GM21367 (cell line): ENCODE results near the gene FDX2.
"Not testable (repeated sequence)": the region's sequence is repeated elsewhere in the genome, so short reads cannot be mapped to it uniquely, and the experiment has no call there.

Experiments used
- ATAC-seq: cut with Tn5 transposase; IDR thresholded peaks from one replicate; pipeline ENCODE4 v1.9.1; 2021; ENCODE audit not compliant: unreplicated experiment

The FDX2 gene

DNA sequence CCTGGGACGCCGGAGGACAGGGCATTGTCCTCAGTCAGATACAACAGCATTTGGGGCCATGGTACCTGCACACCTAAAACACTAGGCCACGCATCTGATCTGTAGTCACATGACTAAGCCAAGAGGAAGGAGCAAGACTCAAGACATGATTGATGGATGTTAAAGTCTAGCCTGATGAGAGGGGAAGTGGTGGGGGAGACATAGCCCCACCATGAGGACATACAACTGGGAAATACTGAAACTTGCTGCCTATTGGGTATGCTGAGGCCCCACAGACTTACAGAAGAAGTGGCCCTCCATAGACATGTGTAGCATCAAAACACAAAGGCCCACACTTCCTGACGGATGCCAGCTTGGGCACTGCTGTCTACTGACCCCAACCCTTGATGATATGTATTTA, 30.4 kb downstream of the FDX2 start:
- no peak for ATAC-seq

DNA sequence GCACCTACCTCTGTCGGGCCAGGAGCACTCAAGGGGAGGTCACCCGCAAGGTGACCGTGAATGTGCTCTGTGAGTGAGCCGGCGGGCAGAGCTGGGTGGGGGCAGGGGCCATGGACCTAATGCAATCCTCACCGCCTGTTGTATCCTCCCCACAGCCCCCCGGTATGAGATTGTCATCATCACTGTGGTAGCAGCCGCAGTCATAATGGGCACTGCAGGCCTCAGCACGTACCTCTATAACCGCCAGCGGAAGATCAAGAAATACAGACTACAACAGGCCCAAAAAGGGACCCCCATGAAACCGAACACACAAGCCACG, 30.9 kb downstream of the FDX2 start:
- no peak for ATAC-seq

GRCh38 chr19:10284065-10284959, 31.5 kb downstream of the FDX2 start:
- no peak for ATAC-seq

DNA sequence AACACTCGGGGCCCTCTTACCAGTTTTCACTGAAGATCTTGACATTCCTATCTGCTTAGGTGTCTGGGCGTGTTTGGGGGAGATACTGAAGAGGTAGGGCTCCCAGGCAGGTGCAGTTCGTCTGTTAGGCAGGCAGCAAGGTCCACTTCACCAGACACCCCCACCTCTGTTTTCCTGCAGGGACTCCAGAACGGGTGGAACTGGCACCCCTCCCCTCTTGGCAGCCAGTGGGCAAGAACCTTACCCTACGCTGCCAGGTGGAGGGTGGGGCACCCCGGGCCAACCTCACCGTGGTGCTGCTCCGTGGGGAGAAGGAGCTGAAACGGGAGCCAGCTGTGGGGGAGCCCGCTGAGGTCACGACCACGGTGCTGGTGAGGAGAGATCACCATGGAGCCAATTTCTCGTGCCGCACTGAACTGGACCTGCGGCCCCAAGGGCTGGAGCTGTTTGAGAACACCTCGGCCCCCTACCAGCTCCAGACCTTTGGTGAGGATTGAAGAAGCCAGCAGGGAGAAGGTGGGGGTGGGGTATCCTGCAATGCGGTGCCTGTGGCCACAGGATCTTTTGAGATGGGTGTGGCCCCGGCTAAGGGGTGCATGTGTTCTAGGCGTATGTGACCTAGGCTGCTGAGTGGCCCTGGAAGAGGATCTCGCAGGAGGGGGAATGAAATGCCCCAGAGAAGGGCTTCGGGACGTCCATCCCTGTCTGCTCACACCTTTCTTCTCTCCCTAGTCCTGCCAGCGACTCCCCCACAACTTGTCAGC, 32.3 kb downstream of the FDX2 start:
- ATAC-seq, result no peak

DNA sequence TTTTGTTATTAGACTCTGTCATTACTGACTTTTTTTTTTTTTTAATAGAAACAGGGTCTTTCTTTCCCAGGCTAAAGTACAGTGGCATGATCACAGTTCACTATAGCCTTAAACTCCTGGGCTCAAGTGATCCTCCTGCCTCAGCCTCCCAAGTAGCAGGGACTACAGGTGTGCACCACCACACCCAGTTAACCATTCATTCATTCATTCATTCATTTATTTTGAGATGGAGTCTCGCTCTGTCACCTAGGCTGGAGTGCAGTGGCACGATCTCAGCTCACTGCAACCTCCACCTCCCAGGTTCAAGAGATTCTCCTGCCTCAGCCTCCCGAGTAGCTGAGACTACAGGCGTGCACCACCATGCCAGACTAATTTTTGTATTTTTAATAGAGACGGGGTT, 33.8 kb downstream of the FDX2 start:
- not testable (repeated sequence) for ATAC-seq

DNA sequence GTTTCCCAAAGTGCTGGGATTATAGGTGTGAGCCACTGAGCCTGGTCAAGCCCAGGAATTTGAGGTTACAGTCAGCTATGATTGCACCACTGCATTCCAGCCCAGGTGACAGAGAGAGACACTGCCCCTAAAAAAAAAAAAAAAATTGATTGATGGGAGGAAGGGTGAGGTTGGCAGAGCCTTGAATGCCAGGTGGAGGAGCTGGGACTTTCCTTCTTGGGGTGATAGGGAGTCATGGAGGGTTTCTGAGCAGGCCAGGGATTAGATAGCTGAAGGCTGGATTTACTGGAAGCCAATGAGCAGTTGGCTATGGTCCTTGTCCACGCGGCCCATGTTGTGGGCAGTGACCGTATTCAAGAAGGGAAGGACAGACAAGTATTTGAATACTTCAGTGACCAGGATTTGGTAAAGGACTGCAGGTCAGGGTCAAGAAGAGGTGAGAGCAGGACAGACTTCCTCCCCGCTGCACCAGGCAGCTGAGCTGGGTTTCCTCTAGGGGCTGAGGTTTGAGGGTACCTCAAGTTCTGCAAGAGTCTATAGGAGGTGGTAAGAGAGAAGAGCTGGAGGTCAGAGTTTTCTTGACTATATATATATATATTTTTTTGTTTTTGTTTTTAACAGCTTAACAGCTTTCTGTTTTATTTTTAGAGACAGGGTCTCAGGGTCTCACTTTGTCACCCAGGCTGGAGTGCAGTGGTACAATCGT, 35.9 kb downstream of the FDX2 start:
- no peak for ATAC-seq

DNA sequence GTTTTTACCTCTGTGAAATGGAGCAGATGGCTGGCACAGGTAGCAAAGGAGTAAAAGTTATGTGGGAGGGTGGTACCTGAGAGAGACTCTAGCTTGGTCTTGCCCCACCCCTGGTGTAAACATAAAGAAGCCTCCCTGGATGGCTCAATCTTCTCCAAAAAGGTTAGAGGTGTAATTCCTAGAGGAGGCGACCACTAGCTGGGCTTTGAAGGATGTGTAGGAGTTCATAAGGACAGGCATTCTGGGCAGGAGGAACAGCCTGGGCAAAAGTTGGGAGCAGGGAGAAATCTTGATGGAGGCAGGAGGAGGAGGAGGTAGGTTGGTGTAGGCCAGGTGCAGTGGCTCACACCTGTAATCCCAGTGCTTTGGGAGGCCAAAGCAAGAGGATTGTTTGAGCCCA, 36.9 kb downstream of the FDX2 start:
- no peak for ATAC-seq

GRCh38 chr19:10277795-10278589, 37.8 kb downstream of the FDX2 start:
- ATAC-seq, result no peak

DNA sequence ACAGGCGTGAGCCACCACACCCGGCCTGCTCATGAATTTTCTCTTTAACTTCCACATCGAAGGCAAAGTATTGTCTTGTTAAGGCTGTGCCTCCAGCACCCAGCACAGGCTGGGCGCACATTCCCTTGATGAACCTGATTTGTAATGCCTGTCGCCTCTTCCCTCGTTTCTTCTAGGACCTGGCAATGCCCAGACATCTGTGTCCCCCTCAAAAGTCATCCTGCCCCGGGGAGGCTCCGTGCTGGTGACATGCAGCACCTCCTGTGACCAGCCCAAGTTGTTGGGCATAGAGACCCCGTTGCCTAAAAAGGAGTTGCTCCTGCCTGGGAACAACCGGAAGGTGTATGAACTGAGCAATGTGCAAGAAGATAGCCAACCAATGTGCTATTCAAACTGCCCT, 41.2 kb downstream of the FDX2 start:
- no peak for ATAC-seq

DNA sequence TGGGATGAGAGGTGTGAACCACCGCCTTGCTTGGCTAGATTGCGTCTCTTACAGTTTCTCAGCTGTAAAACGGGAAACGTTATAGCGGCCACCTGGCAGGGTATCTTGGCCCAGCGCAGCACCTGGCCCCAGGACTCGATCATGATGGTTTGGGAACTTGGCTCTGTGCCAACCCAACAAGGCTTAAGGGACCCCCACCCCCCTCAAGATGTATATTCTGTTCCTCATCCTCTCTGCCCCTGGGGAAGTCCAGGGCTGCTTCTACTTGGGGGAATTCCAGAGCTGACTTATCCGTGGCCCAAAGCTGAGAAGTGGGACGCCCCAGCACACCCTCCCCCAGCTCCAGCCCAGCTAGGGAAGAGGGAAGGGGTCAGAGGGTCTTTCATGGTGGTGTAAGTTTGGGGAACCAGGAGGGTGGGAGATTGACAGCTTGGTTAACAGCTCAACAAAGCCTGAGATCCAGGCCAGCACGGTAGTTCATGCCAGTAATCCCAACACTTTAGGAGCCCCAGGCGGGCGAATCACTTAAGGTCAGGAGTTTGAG, 44.2 kb downstream of the FDX2 start:
- ATAC-seq, result no peak

DNA sequence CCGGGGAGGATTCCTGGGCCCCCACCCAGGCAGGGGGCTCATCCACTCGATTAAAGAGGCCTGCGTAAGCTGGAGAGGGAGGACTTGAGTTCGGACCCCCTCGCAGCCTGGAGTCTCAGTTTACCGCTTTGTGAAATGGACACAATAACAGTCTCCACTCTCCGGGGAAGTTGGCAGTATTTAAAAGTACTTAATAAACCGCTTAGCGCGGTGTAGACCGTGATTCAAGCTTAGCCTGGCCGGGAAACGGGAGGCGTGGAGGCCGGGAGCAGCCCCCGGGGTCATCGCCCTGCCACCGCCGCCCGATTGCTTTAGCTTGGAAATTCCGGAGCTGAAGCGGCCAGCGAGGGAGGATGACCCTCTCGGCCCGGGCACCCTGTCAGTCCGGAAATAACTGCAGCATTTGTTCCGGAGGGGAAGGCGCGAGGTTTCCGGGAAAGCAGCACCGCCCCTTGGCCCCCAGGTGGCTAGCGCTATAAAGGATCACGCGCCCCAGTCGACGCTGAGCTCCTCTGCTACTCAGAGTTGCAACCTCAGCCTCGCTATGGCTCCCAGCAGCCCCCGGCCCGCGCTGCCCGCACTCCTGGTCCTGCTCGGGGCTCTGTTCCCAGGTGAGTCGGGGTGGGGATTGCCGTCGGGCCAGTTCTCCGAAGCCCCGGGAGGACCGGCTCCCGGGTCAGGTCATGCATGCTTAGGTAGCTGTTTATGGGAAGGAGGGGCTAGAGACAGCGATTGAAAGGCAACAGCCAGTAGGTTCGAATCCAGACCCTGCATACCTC, 45.0 kb downstream of the FDX2 start, which contains the start of gene ICAM1:
Gene ICAM1 (plus strand): TSS at position 505 of the 779 bp plus-strand sequence. CDS start 40 bp downstream, at position 545.
- ATAC-seq, result no peak

- ATAC-seq, result no peak
Measured at GRCh38 chr19:10270180-10270615, 45.6 kb downstream of the FDX2 start.

- ATAC-seq, result no peak
Measured at GRCh38 chr19:10269333-10270179, 46.3 kb downstream of the FDX2 start.

GRCh38 chr19:10268071-10268470, 47.7 kb downstream of the FDX2 start:
- no peak for ATAC-seq

DNA sequence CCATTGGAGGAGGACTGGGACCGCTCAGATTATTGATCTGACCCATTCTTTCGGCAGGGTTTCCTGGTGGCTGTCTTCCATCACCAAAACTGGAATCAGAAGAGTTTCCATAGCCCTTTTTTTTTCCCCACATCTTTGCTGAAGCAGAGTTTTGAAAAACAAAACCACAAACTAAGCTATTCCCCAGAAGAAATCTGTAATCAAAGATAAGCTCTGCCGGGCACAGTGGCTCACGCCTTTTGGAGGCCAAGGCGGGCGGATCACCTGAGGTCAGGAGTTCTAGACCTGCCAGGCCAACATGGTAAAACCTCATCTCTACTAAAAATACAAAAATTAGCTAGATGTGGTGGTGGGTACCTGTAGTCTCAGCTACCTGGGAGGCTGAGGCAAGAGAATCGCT, 49.1 kb downstream of the FDX2 start:
- no peak for ATAC-seq

- no peak for ATAC-seq
Measured at GRCh38 chr19:10262771-10263170, 53.0 kb downstream of the FDX2 start.

DNA sequence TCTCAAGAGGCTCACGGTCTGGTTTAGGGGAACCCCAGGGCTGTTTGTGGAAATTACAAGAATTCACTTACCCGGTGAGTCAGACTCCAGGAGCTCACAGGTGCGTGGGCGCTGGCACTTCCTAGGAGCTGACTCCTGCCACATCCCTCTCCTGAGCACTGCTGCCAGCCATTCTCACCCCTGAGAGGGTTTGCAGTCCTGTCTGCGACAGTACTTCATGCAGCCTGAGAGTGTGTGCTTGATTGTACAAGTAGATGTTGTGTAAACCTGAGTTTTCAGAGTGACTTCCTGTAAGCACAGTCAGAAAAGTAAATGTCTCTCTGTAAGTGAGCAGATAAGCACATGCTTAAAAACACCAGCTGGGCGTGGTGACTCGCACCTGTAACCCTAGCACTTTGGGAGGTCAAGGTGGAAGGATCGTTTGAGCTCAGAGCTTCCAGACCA, 55.7 kb downstream of the FDX2 start:
- no peak for ATAC-seq
